GM18873 (cell line): ENCODE measurements around the gene PAQR7.
A peak's percentile ranks its signal among the peaks of the same experiment; 100 is the strongest.

Experiments
- ATAC-seq: cut with Tn5 transposase; IDR thresholded peaks from one replicate; pipeline ENCODE4 v1.9.1; 2021; ENCODE audit warnings: mild to moderate bottlenecking, moderate library complexity, moderate number of reproducible peaks; ENCODE audit not compliant: unreplicated experiment, low FRiP score

The PAQR7 gene, protein sequence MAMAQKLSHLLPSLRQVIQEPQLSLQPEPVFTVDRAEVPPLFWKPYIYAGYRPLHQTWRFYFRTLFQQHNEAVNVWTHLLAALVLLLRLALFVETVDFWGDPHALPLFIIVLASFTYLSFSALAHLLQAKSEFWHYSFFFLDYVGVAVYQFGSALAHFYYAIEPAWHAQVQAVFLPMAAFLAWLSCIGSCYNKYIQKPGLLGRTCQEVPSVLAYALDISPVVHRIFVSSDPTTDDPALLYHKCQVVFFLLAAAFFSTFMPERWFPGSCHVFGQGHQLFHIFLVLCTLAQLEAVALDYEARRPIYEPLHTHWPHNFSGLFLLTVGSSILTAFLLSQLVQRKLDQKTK

GRCh38 chr1:25875154-25875855 is at the start of gene PAQR7:
Gene PAQR7 (minus strand): TSS chr1:25875708. CDS start chr1:25863839, 11,869 bp downstream.
- ATAC-seq: no peak

DNA sequence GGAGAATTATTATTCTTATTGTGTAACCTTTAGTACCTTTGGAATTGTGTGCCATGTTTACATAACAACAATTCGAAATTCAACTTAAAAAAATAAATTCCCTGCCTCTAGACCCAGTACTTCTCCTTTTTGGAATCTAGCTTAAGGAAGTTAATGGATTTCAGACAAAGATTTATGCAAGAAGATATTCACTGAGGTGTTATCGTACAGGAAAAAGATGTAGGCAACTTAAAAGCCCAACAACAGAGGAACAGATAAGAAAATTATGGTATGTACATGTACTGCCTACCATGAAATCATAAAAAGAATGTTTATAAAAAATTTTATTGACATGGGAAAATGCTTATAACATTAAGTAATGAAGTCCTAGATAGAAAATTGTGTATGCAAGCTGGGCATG is 48.9 kb upstream of the PAQR7 start:
- ATAC-seq: no peak

- no peak for ATAC-seq
These were observed 47.6 kb upstream of the PAQR7 start for GRCh38 chr1:25922971-25923552.

- ATAC-seq: no peak
These were observed 46.8 kb upstream of the PAQR7 start for GRCh38 chr1:25922056-25922970.

DNA sequence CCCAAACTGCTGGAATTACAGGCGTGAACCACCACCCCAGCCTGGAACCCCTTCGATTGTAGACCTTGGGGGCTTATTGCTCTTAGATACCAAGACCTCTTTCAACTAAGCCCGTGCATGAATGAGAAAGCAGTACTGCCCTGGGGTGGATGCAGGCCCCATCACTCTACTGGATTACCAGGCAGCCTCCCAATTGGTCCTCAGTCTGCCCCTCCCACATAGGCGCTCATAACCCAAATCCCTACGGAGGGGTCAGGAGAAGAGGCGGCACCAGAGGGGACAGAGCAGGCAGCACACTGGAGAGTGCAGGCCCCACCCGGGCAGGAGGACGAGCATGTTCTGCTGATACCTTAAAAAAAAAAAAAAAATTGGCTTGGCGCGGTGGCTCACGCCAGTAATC is 43.1 kb upstream of the PAQR7 start:
- ATAC-seq: no peak

DNA sequence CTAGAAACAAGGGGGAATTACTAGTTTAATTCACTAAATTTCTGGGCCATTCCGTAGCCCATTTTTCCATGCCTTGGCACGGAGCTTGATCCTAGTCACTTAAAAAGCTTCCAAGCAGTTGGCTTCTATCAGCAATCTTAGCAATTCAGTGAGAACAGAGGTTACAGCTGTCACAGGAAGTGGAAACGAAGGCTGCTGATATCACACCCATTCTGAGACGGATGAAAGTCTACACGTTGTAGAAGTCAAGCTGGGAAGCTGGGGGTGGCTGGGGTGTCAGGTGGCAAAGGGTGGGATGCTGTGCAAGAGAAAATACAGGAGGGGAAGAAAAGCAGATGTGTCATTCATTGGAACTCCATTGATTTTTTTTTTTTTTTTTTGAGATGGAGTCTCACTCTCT is 42.5 kb upstream of the PAQR7 start:
- no peak for ATAC-seq

- no peak for ATAC-seq
These were observed 41.0 kb upstream of the PAQR7 start for GRCh38 chr1:25916460-25916859.

DNA sequence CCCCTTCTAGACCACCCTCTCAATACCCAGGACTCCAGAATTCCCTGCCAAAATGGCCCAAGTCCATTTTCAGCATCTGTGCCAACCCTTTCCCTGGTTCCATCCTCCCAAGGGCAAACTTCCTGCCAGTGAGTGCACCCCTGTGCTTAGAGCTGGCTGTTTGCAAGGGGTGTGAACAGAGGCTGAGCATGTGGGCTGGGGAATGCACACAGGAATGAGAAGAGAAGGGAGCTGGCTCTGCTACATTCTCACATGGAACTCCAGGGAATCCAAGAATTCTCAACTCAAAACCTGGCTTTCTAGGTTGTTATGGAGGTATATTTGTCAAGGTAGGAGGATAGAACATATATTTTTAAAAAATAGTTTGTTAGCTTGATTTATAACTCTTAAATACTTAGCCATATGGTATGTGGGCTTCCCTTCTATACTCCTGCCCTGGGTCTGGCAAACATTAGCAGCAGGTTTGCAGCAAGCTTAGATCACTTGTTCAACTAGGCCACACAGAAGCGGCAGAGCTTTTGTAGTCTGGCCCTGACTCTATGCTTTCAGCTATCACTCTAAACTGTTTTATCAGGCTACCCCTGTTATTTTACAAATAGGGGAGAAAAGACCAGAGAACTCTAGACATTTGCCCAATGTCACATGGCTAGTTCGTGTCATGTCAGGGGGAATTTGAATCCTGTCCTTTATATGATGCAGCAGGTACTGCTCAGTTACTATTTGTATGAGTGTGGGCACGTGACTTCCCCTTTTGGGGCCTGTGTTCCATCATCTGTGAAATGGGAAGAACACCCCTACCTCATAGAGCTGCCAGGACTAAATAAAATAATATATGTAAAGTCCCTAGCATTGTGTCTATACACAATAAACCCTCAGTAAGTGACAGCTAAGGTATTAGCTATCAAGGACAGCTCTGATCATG is 38.8 kb upstream of the PAQR7 start:
- no peak for ATAC-seq

- ATAC-seq: no peak
These were observed 37.7 kb upstream of the PAQR7 start for GRCh38 chr1:25913206-25913605.

- no peak for ATAC-seq
These were observed 36.7 kb upstream of the PAQR7 start for GRCh38 chr1:25912076-25912831.

DNA sequence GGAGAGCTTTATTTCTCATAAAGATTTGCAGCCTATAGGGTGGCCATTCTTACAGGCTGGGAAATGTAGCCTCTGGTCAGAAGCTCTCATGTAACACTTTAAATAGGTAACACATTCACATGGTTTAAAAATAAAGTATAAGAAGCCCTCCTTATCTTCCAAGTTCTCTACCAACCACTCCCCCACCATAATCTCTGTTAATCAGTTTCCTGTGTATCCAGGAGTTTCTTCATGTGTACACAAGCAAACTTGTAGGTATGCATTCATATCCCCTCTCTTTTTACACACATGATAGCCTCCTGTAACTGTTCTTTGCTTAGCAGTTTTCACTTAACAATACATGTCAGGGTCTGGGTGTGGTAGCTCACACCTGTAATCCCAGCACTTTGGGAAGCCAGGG is 35.7 kb upstream of the PAQR7 start:
- ATAC-seq: no peak

DNA sequence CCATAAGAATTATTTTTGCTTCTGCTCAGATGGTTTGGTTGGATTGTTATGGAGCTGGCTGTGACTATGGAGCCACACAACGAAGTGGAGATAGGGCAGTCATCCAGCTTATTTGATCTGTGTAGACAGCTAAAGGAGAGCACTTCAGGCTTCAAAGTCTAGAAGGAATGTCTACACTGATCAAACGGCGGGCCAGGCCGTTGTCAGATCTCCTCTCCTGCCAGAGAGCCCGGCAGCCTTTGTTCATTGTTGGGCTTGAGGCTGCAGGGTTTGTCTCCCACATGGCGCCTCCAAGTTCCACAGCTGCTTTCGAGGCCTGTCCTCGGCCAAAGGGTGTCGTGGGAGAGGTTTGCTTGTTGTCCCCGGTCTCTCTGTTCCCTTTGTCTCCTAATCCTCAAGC is 33.5 kb upstream of the PAQR7 start:
- ATAC-seq: no peak

DNA sequence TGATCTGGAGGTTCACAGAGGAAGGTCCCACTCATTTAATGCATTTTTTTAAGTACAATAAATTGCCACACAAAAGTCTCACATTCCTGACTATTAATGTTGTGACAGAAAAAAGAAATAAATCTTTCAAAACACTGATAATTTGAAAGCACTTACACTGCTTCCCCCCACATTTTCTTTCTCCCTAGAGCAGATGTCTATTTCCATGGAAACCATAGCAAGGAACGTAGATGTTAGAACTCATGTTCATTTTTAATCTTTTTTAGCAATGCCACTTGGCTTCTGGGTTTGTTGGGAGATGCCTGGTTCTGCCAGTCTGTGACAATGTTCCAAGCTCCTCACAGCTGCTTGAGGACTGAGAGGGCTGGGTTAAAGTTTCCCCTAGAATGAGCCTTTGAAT is 32.7 kb upstream of the PAQR7 start:
- ATAC-seq: no peak

GRCh38 chr1:25907601-25908000 is 32.1 kb upstream of the PAQR7 start:
- ATAC-seq: no peak

DNA sequence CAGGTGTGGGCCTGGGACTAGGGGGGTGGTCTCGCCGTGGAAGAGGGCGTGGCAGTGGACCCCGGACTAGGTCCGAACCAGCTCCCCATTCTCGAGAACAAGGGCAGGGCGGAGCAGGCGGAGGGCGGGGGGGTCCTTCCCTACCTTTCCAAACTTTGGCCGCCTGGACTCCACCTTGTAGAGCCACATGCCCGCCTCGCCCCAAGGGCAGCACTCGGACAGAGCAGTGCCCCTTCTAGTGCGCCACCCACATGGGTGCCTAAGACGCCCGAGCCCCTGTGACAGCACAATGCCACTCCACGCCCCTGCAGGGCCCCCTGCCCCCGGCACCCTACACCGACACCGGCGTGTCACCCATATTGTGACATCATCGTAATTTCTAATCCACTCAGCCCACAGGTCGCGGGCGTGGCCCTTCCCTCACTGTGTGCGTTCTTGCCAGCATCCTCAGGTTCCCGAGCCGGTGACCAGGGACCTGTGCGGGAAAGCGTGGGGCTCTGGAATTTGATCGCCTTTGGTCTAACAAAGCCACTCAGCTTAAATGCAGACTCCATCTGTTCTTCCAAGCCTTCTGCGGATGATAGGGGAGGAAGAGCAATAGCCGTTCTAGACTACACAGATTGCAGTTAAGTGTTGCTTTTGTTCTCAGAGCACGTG is 31.3 kb upstream of the PAQR7 start:
- no peak for ATAC-seq

- ATAC-seq: peak; percentile 52
These were observed 30.5 kb upstream of the PAQR7 start, which contains the start of gene STMN1 for GRCh38 chr1:25905680-25906643. Gene STMN1 (minus strand): TSS chr1:25906419. CDS start chr1:25904676, 1,743 bp downstream.
